ENCODE measurements around the gene SYNJ1. TPM values are rescaled to one million over a fixed set of nuclear protein-coding genes. Genes with fewer than 3 reads are reported as not detected.

The SYNJ1 gene
- total and polyA plus RNA-seq, 2 experiments from 2014 or later = 1.4 to 4.2 TPM

DNA sequence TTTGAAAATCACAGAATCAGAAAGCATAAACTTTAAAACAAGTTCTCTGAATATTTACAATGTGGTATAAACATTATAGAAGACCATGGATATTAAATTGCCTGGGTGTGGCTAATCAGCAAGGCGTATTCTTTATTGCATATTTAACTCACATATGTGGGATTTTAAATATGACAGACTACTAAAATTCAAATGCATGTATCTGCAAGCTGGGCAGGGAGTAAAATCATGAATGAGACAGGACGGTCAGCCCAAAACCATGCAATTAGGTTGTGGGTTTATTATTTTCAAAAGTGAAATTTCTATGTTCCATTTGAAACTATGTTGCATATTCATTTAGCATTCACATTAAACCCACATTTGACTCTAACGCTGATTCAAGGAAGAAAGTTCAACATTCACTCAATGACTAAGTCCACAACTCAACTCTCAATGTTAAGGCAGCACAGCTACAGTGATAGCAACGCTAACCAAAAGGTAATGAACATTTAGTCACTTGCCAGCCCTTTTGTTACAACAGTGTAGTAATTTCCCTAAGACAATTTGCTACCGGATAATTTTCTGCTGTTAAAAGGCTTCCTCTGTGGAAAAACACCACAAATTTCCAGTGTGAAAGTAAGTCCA, 6.3 kb upstream of the SYNJ1 start:
- H3K36me3 Mint-ChIP-seq (ENCODE audit: low read depth) = peaks cover 36% of the 10 kb centered on the region
- peaks cover 18% of the 10 kb centered on the region for H3K4me1 Mint-ChIP-seq
- H3K36me3 ChIP-seq (ENCODE audit: insufficient read depth) = peaks cover 4% of the 10 kb centered on the region; the same call in 1 of the 2 replicates
- TF ChIP-seq STAT1 (IDR thresholded peaks at IDR 0.05; ENCODE audit: unreplicated experiment) (no peak), ZNF331 (CRISPR knock-in tag; IDR thresholded peaks at IDR 0.05; ENCODE audit: low read depth) (no peak), JUNB (IDR thresholded peaks at IDR 0.05; ENCODE audit: unreplicated experiment) (no peak), CREB1 (CRISPR knock-in tag; IDR thresholded peaks at IDR 0.05; ENCODE audit: low read depth) (no peak), NANOG (IDR thresholded peaks at IDR 0.05; ENCODE audit: borderline replicate concordance) (no peak), EZH2phosphoT487 (IDR thresholded peaks at IDR 0.05; ENCODE audit: unreplicated experiment) (no peak), POLR2AphosphoS5 (IDR thresholded peaks at IDR 0.05; ENCODE audit: low read depth) (no peak), ZNF114 (CRISPR knock-in tag; IDR thresholded peaks at IDR 0.05) (no peak), EZH2 (IDR thresholded peaks at IDR 0.05; ENCODE audit: low read depth, unreplicated experiment) (no peak)
- TF ChIP-seq, protein P1, sequence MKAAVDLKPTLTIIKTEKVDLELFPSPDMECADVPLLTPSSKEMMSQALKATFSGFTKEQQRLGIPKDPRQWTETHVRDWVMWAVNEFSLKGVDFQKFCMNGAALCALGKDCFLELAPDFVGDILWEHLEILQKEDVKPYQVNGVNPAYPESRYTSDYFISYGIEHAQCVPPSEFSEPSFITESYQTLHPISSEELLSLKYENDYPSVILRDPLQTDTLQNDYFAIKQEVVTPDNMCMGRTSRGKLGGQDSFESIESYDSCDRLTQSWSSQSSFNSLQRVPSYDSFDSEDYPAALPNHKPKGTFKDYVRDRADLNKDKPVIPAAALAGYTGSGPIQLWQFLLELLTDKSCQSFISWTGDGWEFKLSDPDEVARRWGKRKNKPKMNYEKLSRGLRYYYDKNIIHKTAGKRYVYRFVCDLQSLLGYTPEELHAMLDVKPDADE (IDR thresholded peaks at IDR 0.05) = no peak
- TF ChIP-seq, protein P2, sequence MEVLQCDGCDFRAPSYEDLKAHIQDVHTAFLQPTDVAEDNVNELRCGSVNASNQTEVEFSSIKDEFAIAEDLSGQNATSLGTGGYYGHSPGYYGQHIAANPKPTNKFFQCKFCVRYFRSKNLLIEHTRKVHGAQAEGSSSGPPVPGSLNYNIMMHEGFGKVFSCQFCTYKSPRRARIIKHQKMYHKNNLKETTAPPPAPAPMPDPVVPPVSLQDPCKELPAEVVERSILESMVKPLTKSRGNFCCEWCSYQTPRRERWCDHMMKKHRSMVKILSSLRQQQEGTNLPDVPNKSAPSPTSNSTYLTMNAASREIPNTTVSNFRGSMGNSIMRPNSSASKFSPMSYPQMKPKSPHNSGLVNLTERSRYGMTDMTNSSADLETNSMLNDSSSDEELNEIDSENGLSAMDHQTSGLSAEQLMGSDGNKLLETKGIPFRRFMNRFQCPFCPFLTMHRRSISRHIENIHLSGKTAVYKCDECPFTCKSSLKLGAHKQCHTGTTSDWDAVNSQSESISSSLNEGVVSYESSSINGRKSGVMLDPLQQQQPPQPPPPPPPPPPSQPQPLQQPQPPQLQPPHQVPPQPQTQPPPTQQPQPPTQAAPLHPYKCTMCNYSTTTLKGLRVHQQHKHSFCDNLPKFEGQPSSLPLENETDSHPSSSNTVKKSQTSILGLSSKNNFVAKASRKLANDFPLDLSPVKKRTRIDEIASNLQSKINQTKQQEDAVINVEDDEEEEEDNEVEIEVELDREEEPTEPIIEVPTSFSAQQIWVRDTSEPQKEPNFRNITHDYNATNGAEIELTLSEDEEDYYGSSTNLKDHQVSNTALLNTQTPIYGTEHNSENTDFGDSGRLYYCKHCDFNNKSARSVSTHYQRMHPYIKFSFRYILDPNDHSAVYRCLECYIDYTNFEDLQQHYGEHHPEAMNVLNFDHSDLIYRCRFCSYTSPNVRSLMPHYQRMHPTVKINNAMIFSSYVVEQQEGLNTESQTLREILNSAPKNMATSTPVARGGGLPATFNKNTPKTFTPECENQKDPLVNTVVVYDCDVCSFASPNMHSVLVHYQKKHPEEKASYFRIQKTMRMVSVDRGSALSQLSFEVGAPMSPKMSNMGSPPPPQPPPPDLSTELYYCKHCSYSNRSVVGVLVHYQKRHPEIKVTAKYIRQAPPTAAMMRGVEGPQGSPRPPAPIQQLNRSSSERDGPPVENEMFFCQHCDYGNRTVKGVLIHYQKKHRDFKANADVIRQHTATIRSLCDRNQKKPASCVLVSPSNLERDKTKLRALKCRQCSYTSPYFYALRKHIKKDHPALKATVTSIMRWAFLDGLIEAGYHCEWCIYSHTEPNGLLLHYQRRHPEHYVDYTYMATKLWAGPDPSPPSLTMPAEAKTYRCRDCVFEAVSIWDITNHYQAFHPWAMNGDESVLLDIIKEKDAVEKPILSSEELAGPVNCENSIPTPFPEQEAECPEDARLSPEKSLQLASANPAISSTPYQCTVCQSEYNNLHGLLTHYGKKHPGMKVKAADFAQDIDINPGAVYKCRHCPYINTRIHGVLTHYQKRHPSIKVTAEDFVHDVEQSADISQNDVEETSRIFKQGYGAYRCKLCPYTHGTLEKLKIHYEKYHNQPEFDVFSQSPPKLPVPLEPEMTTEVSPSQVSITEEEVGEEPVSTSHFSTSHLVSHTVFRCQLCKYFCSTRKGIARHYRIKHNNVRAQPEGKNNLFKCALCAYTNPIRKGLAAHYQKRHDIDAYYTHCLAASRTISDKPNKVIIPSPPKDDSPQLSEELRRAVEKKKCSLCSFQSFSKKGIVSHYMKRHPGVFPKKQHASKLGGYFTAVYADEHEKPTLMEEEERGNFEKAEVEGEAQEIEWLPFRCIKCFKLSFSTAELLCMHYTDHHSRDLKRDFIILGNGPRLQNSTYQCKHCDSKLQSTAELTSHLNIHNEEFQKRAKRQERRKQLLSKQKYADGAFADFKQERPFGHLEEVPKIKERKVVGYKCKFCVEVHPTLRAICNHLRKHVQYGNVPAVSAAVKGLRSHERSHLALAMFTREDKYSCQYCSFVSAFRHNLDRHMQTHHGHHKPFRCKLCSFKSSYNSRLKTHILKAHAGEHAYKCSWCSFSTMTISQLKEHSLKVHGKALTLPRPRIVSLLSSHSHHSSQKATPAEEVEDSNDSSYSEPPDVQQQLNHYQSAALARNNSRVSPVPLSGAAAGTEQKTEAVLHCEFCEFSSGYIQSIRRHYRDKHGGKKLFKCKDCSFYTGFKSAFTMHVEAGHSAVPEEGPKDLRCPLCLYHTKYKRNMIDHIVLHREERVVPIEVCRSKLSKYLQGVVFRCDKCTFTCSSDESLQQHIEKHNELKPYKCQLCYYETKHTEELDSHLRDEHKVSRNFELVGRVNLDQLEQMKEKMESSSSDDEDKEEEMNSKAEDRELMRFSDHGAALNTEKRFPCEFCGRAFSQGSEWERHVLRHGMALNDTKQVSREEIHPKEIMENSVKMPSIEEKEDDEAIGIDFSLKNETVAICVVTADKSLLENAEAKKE (CRISPR knock-in tag; IDR thresholded peaks at IDR 0.05) = no peak
- TF ChIP-seq, protein P3, sequence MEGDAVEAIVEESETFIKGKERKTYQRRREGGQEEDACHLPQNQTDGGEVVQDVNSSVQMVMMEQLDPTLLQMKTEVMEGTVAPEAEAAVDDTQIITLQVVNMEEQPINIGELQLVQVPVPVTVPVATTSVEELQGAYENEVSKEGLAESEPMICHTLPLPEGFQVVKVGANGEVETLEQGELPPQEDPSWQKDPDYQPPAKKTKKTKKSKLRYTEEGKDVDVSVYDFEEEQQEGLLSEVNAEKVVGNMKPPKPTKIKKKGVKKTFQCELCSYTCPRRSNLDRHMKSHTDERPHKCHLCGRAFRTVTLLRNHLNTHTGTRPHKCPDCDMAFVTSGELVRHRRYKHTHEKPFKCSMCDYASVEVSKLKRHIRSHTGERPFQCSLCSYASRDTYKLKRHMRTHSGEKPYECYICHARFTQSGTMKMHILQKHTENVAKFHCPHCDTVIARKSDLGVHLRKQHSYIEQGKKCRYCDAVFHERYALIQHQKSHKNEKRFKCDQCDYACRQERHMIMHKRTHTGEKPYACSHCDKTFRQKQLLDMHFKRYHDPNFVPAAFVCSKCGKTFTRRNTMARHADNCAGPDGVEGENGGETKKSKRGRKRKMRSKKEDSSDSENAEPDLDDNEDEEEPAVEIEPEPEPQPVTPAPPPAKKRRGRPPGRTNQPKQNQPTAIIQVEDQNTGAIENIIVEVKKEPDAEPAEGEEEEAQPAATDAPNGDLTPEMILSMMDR (conservative IDR thresholded peaks at IDR 0.05; ENCODE audit: low read depth in 2 of 2) = no peak
- TF ChIP-seq, protein P4, sequence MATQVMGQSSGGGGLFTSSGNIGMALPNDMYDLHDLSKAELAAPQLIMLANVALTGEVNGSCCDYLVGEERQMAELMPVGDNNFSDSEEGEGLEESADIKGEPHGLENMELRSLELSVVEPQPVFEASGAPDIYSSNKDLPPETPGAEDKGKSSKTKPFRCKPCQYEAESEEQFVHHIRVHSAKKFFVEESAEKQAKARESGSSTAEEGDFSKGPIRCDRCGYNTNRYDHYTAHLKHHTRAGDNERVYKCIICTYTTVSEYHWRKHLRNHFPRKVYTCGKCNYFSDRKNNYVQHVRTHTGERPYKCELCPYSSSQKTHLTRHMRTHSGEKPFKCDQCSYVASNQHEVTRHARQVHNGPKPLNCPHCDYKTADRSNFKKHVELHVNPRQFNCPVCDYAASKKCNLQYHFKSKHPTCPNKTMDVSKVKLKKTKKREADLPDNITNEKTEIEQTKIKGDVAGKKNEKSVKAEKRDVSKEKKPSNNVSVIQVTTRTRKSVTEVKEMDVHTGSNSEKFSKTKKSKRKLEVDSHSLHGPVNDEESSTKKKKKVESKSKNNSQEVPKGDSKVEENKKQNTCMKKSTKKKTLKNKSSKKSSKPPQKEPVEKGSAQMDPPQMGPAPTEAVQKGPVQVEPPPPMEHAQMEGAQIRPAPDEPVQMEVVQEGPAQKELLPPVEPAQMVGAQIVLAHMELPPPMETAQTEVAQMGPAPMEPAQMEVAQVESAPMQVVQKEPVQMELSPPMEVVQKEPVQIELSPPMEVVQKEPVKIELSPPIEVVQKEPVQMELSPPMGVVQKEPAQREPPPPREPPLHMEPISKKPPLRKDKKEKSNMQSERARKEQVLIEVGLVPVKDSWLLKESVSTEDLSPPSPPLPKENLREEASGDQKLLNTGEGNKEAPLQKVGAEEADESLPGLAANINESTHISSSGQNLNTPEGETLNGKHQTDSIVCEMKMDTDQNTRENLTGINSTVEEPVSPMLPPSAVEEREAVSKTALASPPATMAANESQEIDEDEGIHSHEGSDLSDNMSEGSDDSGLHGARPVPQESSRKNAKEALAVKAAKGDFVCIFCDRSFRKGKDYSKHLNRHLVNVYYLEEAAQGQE (IDR thresholded peaks at IDR 0.05; ENCODE audit: unreplicated experiment) = no peak
- no peaks in the 10 kb centered on the region for H3K27me3 Mint-ChIP-seq (ENCODE audit: insufficient read depth, low read depth, poor library complexity)
- H3F3A ChIP-seq (replicated peaks; ENCODE audit: low read depth) = no peaks in the 10 kb centered on the region; the same call in 1 of the 2 replicates
- no peak overlapping the region for H3K27ac ChIP-seq (ENCODE audit: low read depth)
- peaks cover 11% of the 10 kb centered on the region for H4K20me1 ChIP-seq (replicated peaks; ENCODE audit: insufficient read depth)
- no peak overlapping the region for H3K4me2 ChIP-seq
- no peak overlapping the region; the same call in 1 of the 2 replicates for H3K27ac Mint-ChIP-seq
- no peaks in the 10 kb centered on the region for H3K9me3 Mint-ChIP-seq
- no peaks in the 10 kb centered on the region for H3K9me2 ChIP-seq (ENCODE audit: insufficient read depth)
- no peak for ATAC-seq
- no peak for DNase-seq (ENCODE audit: low spot score)
- H3K4me3 ChIP-seq = no peak overlapping the region
- H3K4me1 ChIP-seq (ENCODE audit: insufficient read depth) = peaks cover 18% of the 10 kb centered on the region
- no peaks in the 10 kb centered on the region for H3K79me2 ChIP-seq (replicated peaks; ENCODE audit: insufficient read depth)
- H3K27me3 ChIP-seq (ENCODE audit: insufficient read depth) = no peaks in the 10 kb centered on the region
- H2AFZ ChIP-seq = no peak overlapping the region
- no peak overlapping the region for H3K4me3 Mint-ChIP-seq
